B cell (primary cell): ENCODE results near the gene ENDOU. TPM values are rescaled to one million over a fixed set of nuclear protein-coding genes. Genes with fewer than 3 reads are reported as not detected.

Experiments
- ATAC-seq: fragments of 200-7000 bp; cut with Tn5 transposase; one replicate; pipeline ENCODE4 v1.10.0; 2021; ENCODE audit warnings: low read depth, mild to moderate bottlenecking, moderate number of reproducible peaks, moderate library complexity
- CTCF ChIA-PET: fragments of 350-600 bp; sonication (Branson Sonifier 250); formaldehyde crosslinking; loops from one replicate; lab custom pipeline; 2021; ENCODE audit warnings: antibody characterized with exemption, inconsistent platforms; lab: Charles Lee
- POLR2A ChIA-PET: fragments of 350-600 bp; sonication (Branson Sonifier 250); formaldehyde crosslinking; loops from one replicate; lab custom pipeline; 2021; ENCODE audit warnings: antibody characterized with exemption; lab: Charles Lee
- DNase-seq: peaks from one replicate; pipeline ENCODE4 v3.0.0; 2013
- H2AFZ ChIP-seq: 2 replicates; pipeline ENCODE4 v1.6.1; 2012; ENCODE audit warnings: mild to moderate bottlenecking, low read depth, low read length; ENCODE audit not compliant: insufficient read depth, poor library complexity, severe bottlenecking
- H3K27ac ChIP-seq, 2 donors: 1 replicate in 1 of 2; 2 replicates in 1 of 2; pipeline ENCODE4 v1.5.1; 2012 to 2013; ENCODE audit warnings: low read length in 2 of 2, mild to moderate bottlenecking in 2 of 2, moderate library complexity in 1 of 2
- H3K27me3 ChIP-seq, 4 experiments: fragments of 200-600 bp in 1 of 4; sonication (generic) in 1 of 4; replicated peaks in 1 of 4; 1 replicate in 2 of 4; 2 replicates in 2 of 4; pipeline versions ENCODE4 v1.6.1 to v1.7.0; 2013 to 2016; ENCODE audit warnings: low read length in 3 of 4, mild to moderate bottlenecking in 2 of 4, mixed read lengths in 1 of 4, moderate library complexity in 1 of 4; ENCODE audit not compliant: insufficient read depth in 4 of 4, control insufficient read depth in 3 of 4; ENCODE audit errors: control extremely low read depth in 1 of 4
- H3K36me3 ChIP-seq, 2 experiments: replicated peaks in 1 of 2; 1 replicate in 1 of 2; 2 replicates in 1 of 2; pipeline versions ENCODE4 v1.6.1 to v1.7.1; 2013; ENCODE audit warnings: low read length in 1 of 2; ENCODE audit not compliant: insufficient read depth in 2 of 2, control insufficient read depth in 1 of 2; ENCODE audit errors: control extremely low read depth in 1 of 2, extremely low read depth in 1 of 2
- H3K4me1 ChIP-seq, 2 donors: fragments of 200-600 bp in 1 of 2; sonication (generic) in 1 of 2; 1 replicate in 1 of 2; 2 replicates in 1 of 2; pipeline versions ENCODE4 v1.5.1 to v1.6.1; 2013 to 2017; ENCODE audit warnings: low read length in 2 of 2; ENCODE audit not compliant: control insufficient read depth in 2 of 2, insufficient read depth in 2 of 2
- H3K4me2 ChIP-seq: replicated peaks from 2 replicates; pipeline ENCODE3; 2012; ENCODE audit warnings: mild to moderate bottlenecking, low read depth, low read length; ENCODE audit not compliant: poor library complexity, severe bottlenecking
- H3K4me3 ChIP-seq, 5 experiments: fragments of 200-600 bp in 1 of 5; sonication (generic) in 1 of 5; 1 replicate in 3 of 5; 2 replicates in 2 of 5; pipeline versions ENCODE4 v1.5.1 to v1.7.0; 2011 to 2016; ENCODE audit warnings: low read length in 4 of 5, mild to moderate bottlenecking in 4 of 5, low read depth in 2 of 5, control low read depth in 1 of 5, moderate library complexity in 1 of 5; ENCODE audit not compliant: insufficient read depth in 1 of 5; ENCODE audit errors: control extremely low read depth in 1 of 5, extremely low read depth in 1 of 5
- H3K79me2 ChIP-seq: fragments of 200-600 bp; sonication (generic); one replicate; pipeline ENCODE4 v1.6.0; 2016; ENCODE audit warnings: low read length; ENCODE audit not compliant: control insufficient read depth, insufficient read depth
- H3K9ac ChIP-seq: fragments of 200-600 bp; sonication (generic); 2 replicates; pipeline ENCODE4 v1.6.1; 2017; ENCODE audit warnings: mild to moderate bottlenecking, low read length, moderate library complexity
- H3K9me3 ChIP-seq, 3 donors: one replicate each; pipeline versions ENCODE4 v1.6.1 to v1.7.1; 2013; ENCODE audit warnings: low read length in 2 of 3; ENCODE audit not compliant: control insufficient read depth in 2 of 3, insufficient read depth in 1 of 3; ENCODE audit errors: control extremely low read depth in 1 of 3
- H4K20me1 ChIP-seq: 2 replicates; pipeline ENCODE4 v1.6.0; 2012; ENCODE audit warnings: mild to moderate bottlenecking, low read length; ENCODE audit not compliant: insufficient read depth, control insufficient read depth, poor library complexity, severe bottlenecking
- H3K27ac Mint-ChIP-seq: one replicate; pipeline ENCODE4 v1.8.0; 2021; ENCODE audit warnings: mixed read lengths
- H3K27me3 Mint-ChIP-seq: one replicate; pipeline ENCODE4 v1.8.0; 2021; ENCODE audit warnings: mixed read lengths
- H3K4me1 Mint-ChIP-seq: one replicate; pipeline ENCODE4 v1.8.0; 2021; ENCODE audit warnings: mixed read lengths
- H3K4me3 Mint-ChIP-seq: one replicate; pipeline ENCODE4 v1.8.0; 2021; ENCODE audit warnings: mixed read lengths
- H3K9me3 Mint-ChIP-seq: one replicate; pipeline ENCODE4 v1.8.0; 2022; ENCODE audit warnings: mixed read lengths; ENCODE audit not compliant: insufficient read depth
- EZH2 ChIP-seq: IDR thresholded peaks from 2 replicates; pipeline ENCODE4 v1.6.1; 2012; ENCODE audit warnings: borderline replicate concordance, low read depth, mild to moderate bottlenecking, moderate library complexity, low read length; ENCODE audit not compliant: insufficient read depth, poor library complexity, severe bottlenecking
- WGBS: methylation state at CpG from one replicate; pipeline ENCODE4 v1.1.5; 2013; ENCODE audit warnings: missing lambda C conversion rate; ENCODE audit not compliant: insufficient coverage; 5-methylcytosine and 5-hydroxymethylcytosine counted together
- intact Hi-C: fragments of 100-400 bp; cut with micrococcal nuclease; formaldehyde crosslinking; loops from one replicate; pipeline ENCODE4 v1.10.0; 2022
- polyA plus RNA-seq: library from polyadenylated mRNA; depleted of rRNA; stranded (reverse); fragments of >200 nt; gene quantifications from 2 replicates; pipeline ENCODE4 v1.2.3, GENCODE V29; 2012
- total RNA-seq, 2 donors: library from RNA; stranded (reverse); fragments of 120-200 nt in 1 of 2; gene quantifications; 1 replicate in 1 of 2; 2 replicates in 1 of 2; pipeline versions ENCODE4 v1.2.3 to v1.2.4, GENCODE V29; 2013 to 2022
- TF ChIP-seq, protein P1 (sequence below): fragments of 200-600 bp; IDR thresholded peaks from one replicate; pipeline ENCODE4 v1.8.0; 2022; ENCODE audit warnings: antibody characterized with exemption, mild to moderate bottlenecking

Gene ENDOU
- total and polyA plus RNA-seq, 2 donors (not counting 1 experiment from before 2014, with no cell fraction given): 0.03 TPM; not detected in 1

DNA sequence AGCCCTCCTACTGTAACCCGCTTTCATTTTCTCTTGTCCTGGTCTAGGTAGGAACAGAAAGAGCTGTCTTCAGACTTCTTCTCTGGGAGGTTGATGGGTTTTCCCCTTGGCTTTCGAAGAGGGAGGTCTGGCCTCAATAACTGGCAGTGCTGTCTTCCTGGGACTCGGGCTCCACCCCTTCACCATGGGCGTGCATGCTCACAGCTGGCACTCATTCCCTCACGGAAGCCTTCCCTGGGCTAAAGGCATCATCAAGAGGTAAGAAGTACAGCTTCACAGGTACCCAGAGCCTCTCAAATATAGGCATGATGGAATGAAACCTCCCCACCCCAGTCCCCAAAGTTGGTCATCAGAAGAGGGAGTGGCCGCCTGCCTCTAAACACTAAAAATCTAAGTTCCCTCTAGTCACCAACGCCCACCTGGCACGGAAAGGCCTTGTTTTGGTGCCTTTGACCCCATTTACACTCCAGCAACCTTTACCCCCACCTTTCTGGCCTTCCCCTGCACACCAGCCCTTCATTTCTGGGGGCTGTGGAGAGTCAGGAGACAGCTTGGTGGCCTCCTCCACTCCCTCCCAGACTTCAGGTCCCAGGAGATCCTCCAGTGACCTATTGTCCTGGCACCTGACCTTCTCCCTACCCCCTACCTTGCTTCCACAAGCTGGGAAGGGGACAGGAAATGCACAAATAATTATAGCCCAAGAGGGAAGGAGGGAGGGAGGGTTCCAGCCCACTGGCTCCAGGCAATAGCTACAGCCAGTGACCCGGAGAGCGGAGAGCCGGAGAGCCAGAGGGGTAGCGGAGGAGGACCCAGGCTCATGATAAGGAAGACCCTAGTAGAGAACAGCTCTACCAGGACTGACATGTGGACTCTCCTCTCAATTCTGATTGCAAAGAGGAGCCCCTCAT is 30.6 kb upstream of the ENDOU start:
- peak overlapping the region; percentile 42 for H3K4me3 Mint-ChIP-seq

More for the DNA sequence above, 30.6 kb upstream of the ENDOU start:
- Histone ChIP-seq H3K27me3 (no peaks in the 10 kb centered on the region), H3K9ac (peak overlapping the region; percentile 17), H4K20me1 (no peaks in the 10 kb centered on the region), H3K4me1 (peaks cover 57 to 69% of the 10 kb centered on the region in 2 donors), H3K9me3 (no peaks in the 10 kb centered on the region), H3K4me3 (peak overlapping the region in 1 of 5 experiments; percentile 15), H3K36me3 (no peaks in the 10 kb centered on the region), H2AFZ (peak overlapping the region; percentile 3), H3K27ac (peak overlapping the region; percentile 42 to 63), H3K4me2 (peak overlapping the region; percentile 58), H3K79me2 (no peaks in the 10 kb centered on the region)
- Mint-ChIP-seq H3K9me3 (no peaks in the 10 kb centered on the region), H3K27me3 (no peaks in the 10 kb centered on the region), H3K4me1 (peaks cover 61% of the 10 kb centered on the region), H3K27ac (peak overlapping the region; percentile 69)
- CTCF ChIA-PET: interaction anchor here (0.8 to 14.1 kb wide), 10 partner anchors 7 to 85 kb away, joined by 3 to 452 read pairs (median 4); partner anchors contain the start of gene SLC48A1
- TF ChIP-seq EZH2: no peak
- TF ChIP-seq, protein P1, sequence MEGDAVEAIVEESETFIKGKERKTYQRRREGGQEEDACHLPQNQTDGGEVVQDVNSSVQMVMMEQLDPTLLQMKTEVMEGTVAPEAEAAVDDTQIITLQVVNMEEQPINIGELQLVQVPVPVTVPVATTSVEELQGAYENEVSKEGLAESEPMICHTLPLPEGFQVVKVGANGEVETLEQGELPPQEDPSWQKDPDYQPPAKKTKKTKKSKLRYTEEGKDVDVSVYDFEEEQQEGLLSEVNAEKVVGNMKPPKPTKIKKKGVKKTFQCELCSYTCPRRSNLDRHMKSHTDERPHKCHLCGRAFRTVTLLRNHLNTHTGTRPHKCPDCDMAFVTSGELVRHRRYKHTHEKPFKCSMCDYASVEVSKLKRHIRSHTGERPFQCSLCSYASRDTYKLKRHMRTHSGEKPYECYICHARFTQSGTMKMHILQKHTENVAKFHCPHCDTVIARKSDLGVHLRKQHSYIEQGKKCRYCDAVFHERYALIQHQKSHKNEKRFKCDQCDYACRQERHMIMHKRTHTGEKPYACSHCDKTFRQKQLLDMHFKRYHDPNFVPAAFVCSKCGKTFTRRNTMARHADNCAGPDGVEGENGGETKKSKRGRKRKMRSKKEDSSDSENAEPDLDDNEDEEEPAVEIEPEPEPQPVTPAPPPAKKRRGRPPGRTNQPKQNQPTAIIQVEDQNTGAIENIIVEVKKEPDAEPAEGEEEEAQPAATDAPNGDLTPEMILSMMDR: no peak
- DNase-seq: peak; percentile 64
- POLR2A ChIA-PET: interaction anchor here (0.6 to 7.3 kb wide), 4 partner anchors 14 to 88 kb away, joined by 3 to 43 read pairs (median 6); no protein-coding TSS in a partner anchor
- intact Hi-C loops: no loop called here
- peak; percentile 16 for ATAC-seq
- WGBS: 76% methylated on average over 6 of the region's 12 CpGs
